NCI-H128 (cell line): Measurements from ENCODE around the gene UNK.

Experiments used
- DNase-seq: peaks from one replicate; lab custom pipeline; 2025; ENCODE audit not compliant: unreplicated experiment; lab: John Stamatoyannopoulos, UW

Gene UNK

DNA sequence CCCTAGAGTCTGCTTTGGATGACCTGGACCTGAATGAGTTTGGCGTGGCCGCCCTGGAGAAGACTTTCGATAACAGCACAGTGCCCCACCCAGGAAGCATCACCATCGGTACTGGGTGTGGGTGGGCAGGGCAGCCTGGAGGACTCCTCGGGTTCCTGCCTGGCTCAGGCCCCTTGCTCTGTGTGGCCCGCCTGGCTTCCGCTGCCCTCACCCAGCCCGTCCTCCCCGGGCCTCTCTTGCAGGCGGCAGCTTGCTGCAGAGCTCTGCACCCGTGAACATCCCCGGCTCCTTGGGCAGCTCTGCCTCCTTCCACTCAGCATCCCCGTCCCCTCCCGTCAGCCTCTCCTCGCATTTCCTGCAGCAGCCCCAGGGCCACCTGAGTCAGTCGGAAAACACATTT lies 35.1 kb downstream of the UNK start:
- DNase-seq: no peak

GRCh38 chr17:75820094-75821080 lies 35.8 kb downstream of the UNK start:
- DNase-seq: no peak

DNA sequence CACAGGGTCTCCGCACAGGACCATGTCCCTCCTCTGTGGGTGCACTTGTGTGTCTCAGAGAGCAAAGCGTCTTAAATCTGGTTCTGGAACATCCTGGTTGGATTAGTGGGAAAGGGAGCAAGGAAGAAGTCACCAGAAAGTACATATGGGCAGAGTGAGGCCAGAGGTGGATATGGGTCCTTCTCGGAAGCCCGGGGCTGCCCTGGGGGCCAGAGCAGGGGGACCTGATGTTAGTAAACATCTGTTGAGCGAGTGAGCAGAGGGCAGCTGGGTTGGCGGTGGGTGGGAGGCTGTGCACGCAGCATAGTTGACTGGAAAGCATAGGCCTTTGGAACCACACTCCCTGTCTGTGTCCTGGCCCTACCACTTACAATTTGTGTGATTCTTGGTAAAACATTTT lies 36.9 kb downstream of the UNK start:
- DNase-seq: no peak

- DNase-seq: no peak
Measured at GRCh38 chr17:75822119-75822799, 37.7 kb downstream of the UNK start.

DNA sequence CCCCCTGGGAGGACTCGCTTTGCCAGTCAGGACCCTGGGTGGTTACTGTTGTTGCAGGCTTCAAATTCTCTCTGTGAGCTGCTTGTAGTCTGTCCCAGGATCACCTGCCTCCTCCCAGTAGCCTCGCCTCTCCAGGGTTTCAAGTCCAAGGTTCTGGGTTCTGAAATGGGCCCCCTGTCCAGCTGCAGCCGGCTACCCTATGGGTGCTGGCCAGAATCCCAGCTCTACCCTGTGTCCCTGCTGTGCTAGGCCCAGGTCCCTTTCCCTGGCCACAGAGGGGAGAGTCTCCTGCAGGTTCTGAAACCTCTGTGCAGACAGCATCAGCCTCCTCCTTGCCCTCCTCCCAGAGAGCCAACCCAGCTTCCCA lies 38.2 kb downstream of the UNK start:
- DNase-seq: no peak

DNA sequence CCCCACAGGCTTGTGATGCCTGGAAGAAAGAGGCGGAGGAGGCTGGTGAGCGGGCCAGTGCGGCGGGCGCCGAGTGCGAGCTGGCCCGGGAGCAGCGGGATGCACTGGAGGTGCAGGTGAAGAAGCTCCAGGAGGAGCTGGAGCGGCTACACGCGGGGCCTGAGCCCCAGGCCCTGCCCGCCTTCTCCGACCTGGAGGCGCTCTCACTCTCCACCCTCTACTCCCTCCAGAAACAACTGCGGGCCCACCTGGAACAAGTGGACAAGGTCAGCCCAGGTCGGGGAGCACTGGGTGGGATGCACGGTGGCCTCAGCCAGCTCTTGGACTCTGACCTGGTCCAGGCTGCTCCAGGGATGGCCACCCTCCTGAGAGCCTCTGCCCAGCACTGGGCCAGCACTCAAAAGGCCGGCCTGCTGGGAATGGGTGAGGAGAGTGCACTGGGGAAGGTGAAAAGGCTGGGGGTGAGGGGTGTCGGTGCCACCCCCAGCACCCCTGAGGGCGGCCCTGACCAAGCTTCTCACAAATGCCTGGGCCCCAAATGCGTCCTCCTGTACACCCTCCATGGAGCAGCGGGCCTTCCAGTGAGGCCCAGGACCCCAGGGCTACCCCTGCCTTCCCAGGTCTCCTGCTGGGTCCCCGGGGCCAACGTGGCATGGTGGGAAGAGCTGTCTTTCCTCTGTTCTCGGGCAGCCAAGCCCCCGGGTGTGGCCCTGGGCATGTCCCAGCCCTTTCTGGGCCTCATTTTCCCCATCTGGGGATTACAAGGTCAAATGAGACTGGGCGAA lies 38.8 kb downstream of the UNK start:
- no peak for DNase-seq

- no peak for DNase-seq
Measured at GRCh38 chr17:75824050-75824552, 39.5 kb downstream of the UNK start.

GRCh38 chr17:75824666-75825065 lies 40.1 kb downstream of the UNK start:
- no peak for DNase-seq

DNA sequence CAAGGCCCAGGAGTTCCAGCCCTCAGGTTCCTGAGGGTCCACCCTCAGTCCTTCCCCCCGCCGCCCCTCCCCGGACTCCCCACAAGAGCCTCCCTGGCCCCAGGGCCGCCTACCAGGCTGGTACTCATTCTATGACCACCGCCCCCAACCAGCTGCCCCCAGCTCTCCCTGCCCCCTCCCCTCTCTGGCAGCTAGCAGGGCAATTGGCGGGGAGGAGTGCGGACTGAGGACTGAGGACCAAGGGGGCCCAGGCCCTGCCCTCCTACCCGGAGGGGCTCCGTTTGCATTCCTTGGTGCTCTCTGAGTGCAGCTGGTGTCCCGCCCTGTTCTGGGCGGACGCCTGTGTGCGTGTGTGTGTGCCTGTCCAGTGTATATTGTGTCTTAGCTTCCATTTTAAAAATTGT lies 40.5 kb downstream of the UNK start:
- DNase-seq: no peak

DNA sequence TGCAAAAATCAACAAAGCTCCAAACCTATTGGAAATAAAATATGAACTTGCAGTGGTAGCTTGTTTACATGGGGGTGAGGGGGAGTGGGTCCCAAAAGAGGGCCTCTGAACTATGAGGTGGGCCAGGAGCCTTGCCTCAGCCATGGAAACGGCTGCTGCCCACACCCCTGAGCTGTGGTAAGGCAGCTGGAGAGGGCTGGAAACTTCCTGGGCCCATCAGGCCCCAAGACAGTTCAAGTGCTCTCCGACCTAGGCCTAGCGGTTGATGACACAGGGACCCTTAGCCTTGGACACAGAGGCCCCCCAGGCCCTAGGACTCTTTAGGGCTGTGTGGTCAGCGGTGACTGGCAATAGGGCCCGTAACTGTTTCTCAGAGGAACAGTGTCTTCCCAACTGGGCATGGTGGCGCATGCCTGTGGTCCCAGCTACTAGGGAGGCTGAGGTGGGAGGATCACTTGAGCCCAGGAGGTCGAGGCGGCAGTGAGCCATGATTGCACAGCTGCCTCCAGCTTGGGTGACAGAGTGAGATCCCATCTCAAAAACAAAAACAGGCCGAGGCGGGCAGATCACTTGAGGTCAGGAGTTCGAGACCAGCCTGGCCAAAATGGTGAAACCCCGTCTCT lies 41.3 kb downstream of the UNK start:
- no peak for DNase-seq

GRCh38 chr17:75826561-75827307 lies 42.1 kb downstream of the UNK start:
- no peak for DNase-seq

- peak; percentile 25 for DNase-seq
Measured at GRCh38 chr17:75827308-75828075, 42.9 kb downstream of the UNK start.

GRCh38 chr17:75828076-75828400 lies 43.4 kb downstream of the UNK start:
- no peak for DNase-seq

GRCh38 chr17:75828741-75829140 lies 44.1 kb downstream of the UNK start:
- DNase-seq: no peak

- DNase-seq: no peak
Measured at GRCh38 chr17:75829747-75830146, 45.1 kb downstream of the UNK start.

GRCh38 chr17:75830164-75831031 lies 45.8 kb downstream of the UNK start:
- DNase-seq: no peak

DNA sequence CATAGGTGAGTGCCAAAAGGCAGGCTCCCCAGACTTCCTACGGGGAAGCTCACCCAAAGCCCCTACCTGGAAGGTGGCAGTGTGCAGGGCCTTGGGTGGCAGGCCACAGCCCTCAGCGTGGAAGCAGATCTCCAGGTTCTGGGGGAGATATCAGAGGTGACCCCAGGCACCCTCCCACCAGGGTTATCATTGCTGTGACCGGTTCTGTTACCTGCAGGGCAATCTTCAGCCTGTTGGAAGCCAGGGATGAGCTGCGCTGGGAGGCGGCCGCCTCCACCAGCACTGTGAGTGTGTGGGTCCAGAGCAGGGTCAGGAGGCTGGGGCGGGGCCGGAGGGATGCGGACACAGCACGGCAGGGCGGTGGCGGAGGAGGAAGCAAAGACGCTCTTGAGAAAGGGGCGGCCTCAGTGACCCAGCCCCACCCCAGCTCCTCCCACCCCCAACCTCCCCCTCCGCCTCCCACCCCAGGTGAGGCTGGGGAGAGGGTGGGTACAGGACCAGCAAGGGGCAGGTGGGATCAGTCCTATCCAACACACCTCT lies 46.5 kb downstream of the UNK start:
- DNase-seq: no peak

- no peak for DNase-seq
Measured at GRCh38 chr17:75832164-75832651, 47.6 kb downstream of the UNK start.
